Nephron (organoid): ENCODE data around the gene PRKCH.

Experiments
- H3K27ac Mint-ChIP-seq, 3 experiments: 2 replicates each; pipeline ENCODE4 v1.8.0; 2020; ENCODE audit warnings: mixed read lengths in 3 of 3, mild to moderate bottlenecking in 2 of 3, moderate library complexity in 1 of 3
- H3K27me3 Mint-ChIP-seq: 2 replicates; pipeline ENCODE4 v1.8.0; 2021; ENCODE audit warnings: low read depth, mild to moderate bottlenecking, moderate library complexity, mixed read lengths
- H3K36me3 Mint-ChIP-seq: 2 replicates; pipeline ENCODE4 v1.8.0; 2020; ENCODE audit warnings: low read depth, mixed read lengths
- H3K4me1 Mint-ChIP-seq: 2 replicates; pipeline ENCODE4 v1.8.0; 2020; ENCODE audit warnings: mixed read lengths
- H3K4me3 Mint-ChIP-seq, 3 experiments: 2 replicates each; pipeline ENCODE4 v1.8.0; 2020; ENCODE audit warnings: mild to moderate bottlenecking in 3 of 3, mixed read lengths in 3 of 3, moderate library complexity in 2 of 3
- H3K9me3 Mint-ChIP-seq: 2 replicates; pipeline ENCODE4 v1.8.0; 2020; ENCODE audit warnings: mixed read lengths
- CTCF ChIP-seq, 3 experiments: fragments of 200-600 bp; sonication (generic); IDR thresholded peaks; one replicate each; pipeline ENCODE4 v1.5.0; 2021; ENCODE audit warnings: antibody characterized with exemption in 3 of 3; ENCODE audit not compliant: unreplicated experiment in 3 of 3

PRKCH gene

GRCh38 chr14:61544448-61545330 is 223.3 kb downstream of the PRKCH start:
- peak overlapping the region; percentile 0 to 56 (median 0) for H3K27ac Mint-ChIP-seq
- H3K9me3 Mint-ChIP-seq = no peaks in the 10 kb centered on the region
- no peaks in the 10 kb centered on the region for H3K27me3 Mint-ChIP-seq
- no peak for TF ChIP-seq CTCF (IDR thresholded peaks at IDR 0.05; ENCODE audit: unreplicated experiment in 3 of 3)
- H3K4me1 Mint-ChIP-seq = peaks cover 48% of the 10 kb centered on the region
- H3K36me3 Mint-ChIP-seq = no peaks in the 10 kb centered on the region
- H3K4me3 Mint-ChIP-seq = no peak overlapping the region

GRCh38 chr14:61545726-61546455 is 224.5 kb downstream of the PRKCH start:
- Mint-ChIP-seq H3K4me1 (peaks cover 50% of the 10 kb centered on the region), H3K27ac (peak overlapping the region; percentile 57 to 90 (median 60)), H3K9me3 (no peaks in the 10 kb centered on the region), H3K4me3 (peak overlapping the region in 1 of 3 experiments; percentile 4), H3K36me3 (no peaks in the 10 kb centered on the region), H3K27me3 (no peaks in the 10 kb centered on the region)
- no peak for TF ChIP-seq CTCF (IDR thresholded peaks at IDR 0.05; ENCODE audit: unreplicated experiment in 3 of 3)

GRCh38 chr14:61547186-61548069 is 226.0 kb downstream of the PRKCH start:
- Mint-ChIP-seq H3K4me1 (peaks cover 50% of the 10 kb centered on the region), H3K4me3 (peak overlapping the region in 1 of 3 experiments; percentile 26), H3K36me3 (no peaks in the 10 kb centered on the region), H3K27ac (peak overlapping the region; percentile 84 to 91 (median 90)), H3K9me3 (no peaks in the 10 kb centered on the region), H3K27me3 (no peaks in the 10 kb centered on the region)
- no peak for TF ChIP-seq CTCF (IDR thresholded peaks at IDR 0.05; ENCODE audit: unreplicated experiment in 3 of 3)

- no peaks in the 10 kb centered on the region for H3K36me3 Mint-ChIP-seq
- H3K27me3 Mint-ChIP-seq = no peaks in the 10 kb centered on the region
- H3K4me3 Mint-ChIP-seq = no peak overlapping the region
- H3K27ac Mint-ChIP-seq = no peak overlapping the region
- TF ChIP-seq CTCF (IDR thresholded peaks at IDR 0.05; ENCODE audit: unreplicated experiment in 3 of 3) = no peak
- H3K4me1 Mint-ChIP-seq = peaks cover 44% of the 10 kb centered on the region
- H3K9me3 Mint-ChIP-seq = no peaks in the 10 kb centered on the region
Measured at GRCh38 chr14:61549425-61549824, 228.0 kb downstream of the PRKCH start.

- Mint-ChIP-seq H3K4me3 (no peak overlapping the region), H3K9me3 (no peaks in the 10 kb centered on the region), H3K36me3 (no peaks in the 10 kb centered on the region), H3K4me1 (peaks cover 38% of the 10 kb centered on the region), H3K27me3 (no peaks in the 10 kb centered on the region), H3K27ac (no peak overlapping the region)
- no peak for TF ChIP-seq CTCF (IDR thresholded peaks at IDR 0.05; ENCODE audit: unreplicated experiment in 3 of 3)
Measured at GRCh38 chr14:61551384-61551783, 230.0 kb downstream of the PRKCH start.
